ENCODE measurements around the gene GPM6B.

GPM6B gene

DNA sequence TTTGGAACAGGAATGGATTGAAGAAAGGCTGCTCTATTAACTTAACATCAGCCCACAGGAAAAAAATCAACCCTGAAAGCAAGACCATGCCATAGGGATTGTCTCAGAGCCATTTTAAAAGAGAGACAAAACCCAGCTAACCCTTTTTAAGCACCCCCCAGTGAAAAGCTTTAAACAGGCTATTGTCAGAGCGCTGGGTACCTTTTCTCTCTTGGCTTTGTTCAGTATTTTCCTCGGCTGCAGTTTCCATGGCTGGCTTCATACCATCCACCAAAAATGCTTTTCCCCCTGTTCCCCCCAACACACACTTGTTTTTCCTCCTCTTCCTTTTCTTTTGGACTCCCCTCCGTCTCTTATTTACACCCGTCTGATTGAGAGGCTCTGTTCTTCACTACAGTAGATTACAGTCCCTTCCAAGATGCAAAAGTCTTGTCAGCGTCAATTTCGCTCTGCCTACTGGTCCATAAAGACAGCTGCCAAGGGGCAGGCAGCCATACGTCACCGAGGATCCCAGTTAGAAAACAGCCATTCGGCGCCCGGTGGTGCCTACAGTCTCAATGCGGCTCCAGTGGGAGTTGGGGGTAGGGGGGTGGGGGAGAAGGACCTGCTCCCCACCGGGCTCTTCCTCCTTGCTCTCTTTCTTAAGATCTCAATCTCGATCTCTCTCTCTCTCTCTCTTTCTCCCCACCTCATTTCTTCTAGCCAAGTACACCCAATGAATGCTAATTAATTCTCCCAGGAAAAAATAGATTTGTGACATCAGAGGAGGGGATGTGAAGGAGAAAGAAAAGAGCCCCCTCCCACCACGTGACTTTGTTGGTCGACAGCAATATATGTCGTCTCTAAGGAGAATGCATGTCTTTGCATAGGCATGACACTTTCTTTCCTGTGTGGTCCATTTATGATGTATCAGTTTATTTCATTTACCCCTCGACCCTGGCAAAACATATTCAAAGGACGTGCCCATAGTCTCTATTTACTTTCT, at the start of gene GPM6B:
GPM6B (minus strand) TSS at position 451 of the 985 bp plus-strand sequence; CDS start at position 262, 189 bp downstream.
- DNase-seq (ENCODE audit: low spot score in 2 of 2), result no peak
- Histone ChIP-seq H3K4me1 (peaks cover 3% of the 10 kb centered on the region; the same call in 1 of the 2 replicates), H3K9me3 (no peaks in the 10 kb centered on the region), H3K4me3 (no peak within 1 kb of the TSS), H3K36me3 (replicated peaks) (no peaks in the 10 kb centered on the region), H3K27me3 (ENCODE audit: low read depth) (peaks cover 4% of the 10 kb centered on the region)
- in situ Hi-C loops (cut with MboI; ENCODE audit: low sequenced_read_pairs), result no loop called here

DNA sequence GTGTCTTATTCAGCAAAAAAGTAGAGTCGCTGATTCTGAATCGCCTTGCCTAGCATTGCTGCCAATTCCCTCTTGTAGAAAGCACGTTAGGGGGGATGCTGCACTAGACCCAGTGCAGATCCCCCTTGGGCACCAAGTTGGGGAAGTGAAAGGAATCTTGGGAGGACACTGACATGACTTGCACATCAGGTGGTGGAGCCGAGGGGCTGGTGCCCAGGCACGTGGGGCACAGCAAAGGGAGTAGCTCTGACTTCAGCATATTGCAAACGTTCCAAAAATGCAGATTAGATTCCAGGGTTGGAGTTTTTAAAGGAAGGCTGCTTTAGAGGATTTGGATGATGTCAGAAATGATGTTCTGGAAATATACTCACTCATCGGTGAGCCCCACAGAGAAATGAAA, 47.4 kb upstream of the GPM6B start:
- Histone ChIP-seq H3K27me3 (ENCODE audit: low read depth) (no peaks in the 10 kb centered on the region), H3K36me3 (replicated peaks) (no peaks in the 10 kb centered on the region), H3K4me1 (no peaks in the 10 kb centered on the region), H3K4me3 (no peak overlapping the region), H3K9me3 (no peaks in the 10 kb centered on the region)
- no peak for DNase-seq (ENCODE audit: low spot score in 2 of 2)
- in situ Hi-C loops (cut with MboI; ENCODE audit: low sequenced_read_pairs), result no loop called here

DNA sequence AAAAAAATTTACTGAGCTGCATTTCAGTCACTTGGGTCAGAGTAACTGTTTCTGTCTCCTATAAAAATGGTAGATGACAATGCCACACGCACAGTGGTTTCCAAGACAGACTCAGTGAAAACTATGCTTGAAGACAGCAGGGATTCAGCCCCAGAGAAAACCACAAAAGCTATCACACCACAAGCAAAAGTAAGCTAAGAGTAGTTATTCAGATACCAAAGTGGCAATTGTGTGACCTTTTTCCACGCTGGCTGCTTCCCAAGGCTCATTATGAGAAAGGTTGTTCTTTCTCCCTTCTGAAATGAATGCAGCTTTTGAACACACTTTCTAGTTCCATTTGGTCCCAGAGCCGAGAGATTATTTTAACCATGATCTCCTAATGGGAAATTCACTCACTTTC, 46.4 kb upstream of the GPM6B start:
- in situ Hi-C loops (cut with MboI; ENCODE audit: low sequenced_read_pairs), result no loop called here
- H3K27me3 ChIP-seq (ENCODE audit: low read depth), result no peaks in the 10 kb centered on the region
- DNase-seq (ENCODE audit: low spot score in 2 of 2), result no peak

GRCh38 chrX:13859724-13860123, 42.8 kb upstream of the GPM6B start:
- Histone ChIP-seq H3K27me3 (ENCODE audit: low read depth) (no peaks in the 10 kb centered on the region), H3K4me3 (no peak overlapping the region), H3K9me3 (no peaks in the 10 kb centered on the region), H3K36me3 (replicated peaks) (no peaks in the 10 kb centered on the region), H3K4me1 (peaks cover 6% of the 10 kb centered on the region)
- in situ Hi-C loops (cut with MboI; ENCODE audit: low sequenced_read_pairs), result no loop called here
- no peak for DNase-seq (ENCODE audit: low spot score in 2 of 2)

More for the DNA sequence above, 46.4 kb upstream of the GPM6B start:
- H3K4me3 ChIP-seq, result no peak overlapping the region
- H3K36me3 ChIP-seq (replicated peaks), result no peaks in the 10 kb centered on the region
- H3K9me3 ChIP-seq, result no peaks in the 10 kb centered on the region
- H3K4me1 ChIP-seq, result no peaks in the 10 kb centered on the region

- no peaks in the 10 kb centered on the region for H3K27me3 ChIP-seq (ENCODE audit: low read depth)
Observed at GRCh38 chrX:13857804-13858203, 40.9 kb upstream of the GPM6B start.

DNA sequence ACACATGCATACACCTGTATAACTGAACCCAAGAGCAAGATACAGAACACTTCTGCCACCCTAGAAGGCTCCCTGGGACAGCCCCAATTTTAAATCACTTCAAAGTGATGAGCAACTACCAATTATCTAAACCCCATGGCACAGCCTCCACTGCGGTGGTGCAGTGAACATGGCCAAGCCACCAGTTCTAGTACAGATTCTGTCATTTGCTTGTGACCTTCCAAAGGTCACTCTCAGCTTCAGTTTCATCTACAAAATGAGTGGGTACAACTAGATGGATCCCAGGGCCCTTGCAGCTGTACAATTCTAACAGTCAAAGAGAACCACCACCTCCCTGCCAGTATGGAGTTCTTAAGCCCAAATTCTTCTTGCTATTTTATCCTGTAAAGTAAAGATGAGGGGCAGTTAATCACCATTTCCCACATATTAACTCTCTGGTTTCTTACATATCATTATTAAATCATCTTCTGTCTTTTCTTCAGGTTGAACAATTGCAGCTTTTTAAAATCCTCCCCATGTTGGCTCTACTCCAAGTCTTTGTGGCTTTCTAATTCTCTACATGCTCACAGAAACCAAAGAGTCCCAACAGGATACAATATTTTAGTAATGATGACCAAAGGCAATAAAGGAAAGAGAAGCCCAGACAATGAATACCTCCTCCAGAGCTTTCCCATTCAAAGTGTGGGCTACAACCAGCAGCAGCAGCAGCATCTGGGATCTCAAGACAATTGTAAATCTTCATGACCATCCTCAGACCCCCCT, 39.0 kb upstream of the GPM6B start:
- in situ Hi-C loops (cut with MboI; ENCODE audit: low sequenced_read_pairs), result no loop called here
- Histone ChIP-seq H3K27me3 (ENCODE audit: low read depth) (no peaks in the 10 kb centered on the region), H3K9me3 (no peaks in the 10 kb centered on the region)

More at GRCh38 chrX:13857804-13858203, 40.9 kb upstream of the GPM6B start:
- Histone ChIP-seq H3K4me1 (peaks cover 6% of the 10 kb centered on the region), H3K36me3 (replicated peaks) (no peaks in the 10 kb centered on the region), H3K9me3 (no peaks in the 10 kb centered on the region), H3K4me3 (no peak overlapping the region)
- in situ Hi-C loops (cut with MboI; ENCODE audit: low sequenced_read_pairs), result no loop called here
- DNase-seq (ENCODE audit: low spot score in 2 of 2), result no peak

GRCh38 chrX:13854003-13854402, 37.1 kb upstream of the GPM6B start:
- no peaks in the 10 kb centered on the region for H3K27me3 ChIP-seq (ENCODE audit: low read depth)
- no peak for DNase-seq (ENCODE audit: low spot score in 2 of 2)

More for the DNA sequence above, 39.0 kb upstream of the GPM6B start:
- Histone ChIP-seq H3K4me1 (peaks cover 6% of the 10 kb centered on the region), H3K4me3 (no peak overlapping the region), H3K36me3 (replicated peaks) (no peaks in the 10 kb centered on the region)
- DNase-seq (ENCODE audit: low spot score in 2 of 2), result peak; percentile 10 to 23

DNA sequence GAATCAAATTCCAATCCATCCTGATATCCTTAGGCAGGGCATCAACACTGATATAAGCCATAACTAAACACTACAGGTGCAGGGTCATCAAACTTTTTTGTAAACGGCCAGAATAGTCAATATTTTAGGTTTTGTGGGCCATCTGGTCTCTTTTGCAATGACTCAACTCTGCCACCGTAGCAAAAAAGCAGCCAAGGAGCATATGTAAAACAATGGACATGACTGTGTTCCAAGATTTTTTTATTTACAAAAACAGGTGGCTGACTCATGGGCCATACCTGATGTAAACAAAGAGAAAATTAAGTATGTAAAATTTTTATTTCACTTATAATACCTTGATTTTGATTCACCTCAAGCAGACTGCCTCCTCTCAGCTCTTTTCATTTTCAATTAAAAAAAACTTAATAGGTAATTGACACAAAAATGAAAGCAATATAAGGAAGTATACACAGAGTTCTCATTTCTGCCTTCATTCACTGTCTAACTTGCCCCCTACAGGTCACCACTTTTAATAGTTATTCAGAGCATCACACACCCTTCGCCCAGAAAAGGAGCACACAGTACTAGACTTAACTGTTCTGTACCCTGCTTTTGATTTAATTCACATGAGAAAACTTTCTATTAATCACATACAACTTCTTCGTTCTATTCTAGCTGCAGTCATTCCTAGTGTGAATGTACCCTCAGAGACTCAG, 35.3 kb upstream of the GPM6B start:
- DNase-seq (ENCODE audit: low spot score in 2 of 2), result no peak
- H3K4me3 ChIP-seq, result no peak overlapping the region
- peaks cover 6% of the 10 kb centered on the region for H3K4me1 ChIP-seq
- no peaks in the 10 kb centered on the region for H3K27me3 ChIP-seq (ENCODE audit: low read depth)
- in situ Hi-C loops (cut with MboI; ENCODE audit: low sequenced_read_pairs), result no loop called here
- no peaks in the 10 kb centered on the region for H3K36me3 ChIP-seq (replicated peaks)
- H3K9me3 ChIP-seq, result no peaks in the 10 kb centered on the region

More at GRCh38 chrX:13854003-13854402, 37.1 kb upstream of the GPM6B start:
- Histone ChIP-seq H3K36me3 (replicated peaks) (no peaks in the 10 kb centered on the region), H3K4me1 (peaks cover 6% of the 10 kb centered on the region), H3K9me3 (no peaks in the 10 kb centered on the region), H3K4me3 (no peak overlapping the region)
- in situ Hi-C loops (cut with MboI; ENCODE audit: low sequenced_read_pairs), result no loop called here

GRCh38 chrX:13845721-13846378, 29.0 kb upstream of the GPM6B start:
- H3K27me3 ChIP-seq (ENCODE audit: low read depth), result no peaks in the 10 kb centered on the region
- in situ Hi-C loops (cut with MboI; ENCODE audit: low sequenced_read_pairs), result no loop called here
- no peaks in the 10 kb centered on the region for H3K4me1 ChIP-seq

GRCh38 chrX:13843150-13843721, 26.3 kb upstream of the GPM6B start:
- Histone ChIP-seq H3K27me3 (ENCODE audit: low read depth) (no peaks in the 10 kb centered on the region), H3K36me3 (replicated peaks) (no peaks in the 10 kb centered on the region), H3K4me3 (no peak overlapping the region), H3K9me3 (no peaks in the 10 kb centered on the region; the same call in 1 of the 2 replicates), H3K4me1 (no peaks in the 10 kb centered on the region)
- no peak for DNase-seq (ENCODE audit: low spot score in 2 of 2)
- in situ Hi-C loops (cut with MboI; ENCODE audit: low sequenced_read_pairs), result no loop called here

More at GRCh38 chrX:13845721-13846378, 29.0 kb upstream of the GPM6B start:
- no peaks in the 10 kb centered on the region; the same call in 1 of the 2 replicates for H3K9me3 ChIP-seq
- no peaks in the 10 kb centered on the region for H3K36me3 ChIP-seq (replicated peaks)
- H3K4me3 ChIP-seq, result no peak overlapping the region
- no peak for DNase-seq (ENCODE audit: low spot score in 2 of 2)

- Histone ChIP-seq H3K36me3 (replicated peaks) (no peaks in the 10 kb centered on the region), H3K4me1 (peaks cover 15% of the 10 kb centered on the region), H3K4me3 (no peak overlapping the region), H3K9me3 (no peaks in the 10 kb centered on the region; the same call in 1 of the 2 replicates), H3K27me3 (ENCODE audit: low read depth) (no peaks in the 10 kb centered on the region)
- in situ Hi-C loops (cut with MboI; ENCODE audit: low sequenced_read_pairs), result no loop called here
- DNase-seq (ENCODE audit: low spot score in 2 of 2), result no peak
Observed at GRCh38 chrX:13840121-13840520, 23.2 kb upstream of the GPM6B start.

- DNase-seq (ENCODE audit: low spot score in 2 of 2), result peak; percentile 42 to 55
- Histone ChIP-seq H3K4me3 (no peak overlapping the region), H3K4me1 (peaks cover 24% of the 10 kb centered on the region), H3K9me3 (no peaks in the 10 kb centered on the region), H3K27me3 (ENCODE audit: low read depth) (no peaks in the 10 kb centered on the region), H3K36me3 (replicated peaks) (no peaks in the 10 kb centered on the region)
- in situ Hi-C loops (cut with MboI; ENCODE audit: low sequenced_read_pairs), result no loop called here
Observed at GRCh38 chrX:13837290-13837745, 20.4 kb upstream of the GPM6B start.
